Colon (tissue), 2 donors: Measurements from ENCODE around the gene FAM177B.

Experiments used
- FAIRE-seq: peaks from 2 replicates; lab custom pipeline; 2012; peaks lifted over from hg19 to GRCh38; lab: Jason Lieb, UNC
- donor health status: control.
- donor health status: control.

FAM177B gene

GRCh38 chr1:222787729-222788128 is 50.7 kb downstream of the FAM177B start:
- no peak for FAIRE-seq

- no peak for FAIRE-seq
Observed at GRCh38 chr1:222788402-222789156, 51.6 kb downstream of the FAM177B start.

GRCh38 chr1:222790115-222790514 is 53.1 kb downstream of the FAM177B start:
- FAIRE-seq = no peak

- no peak for FAIRE-seq
Observed at GRCh38 chr1:222790520-222790919, 53.5 kb downstream of the FAM177B start.

DNA sequence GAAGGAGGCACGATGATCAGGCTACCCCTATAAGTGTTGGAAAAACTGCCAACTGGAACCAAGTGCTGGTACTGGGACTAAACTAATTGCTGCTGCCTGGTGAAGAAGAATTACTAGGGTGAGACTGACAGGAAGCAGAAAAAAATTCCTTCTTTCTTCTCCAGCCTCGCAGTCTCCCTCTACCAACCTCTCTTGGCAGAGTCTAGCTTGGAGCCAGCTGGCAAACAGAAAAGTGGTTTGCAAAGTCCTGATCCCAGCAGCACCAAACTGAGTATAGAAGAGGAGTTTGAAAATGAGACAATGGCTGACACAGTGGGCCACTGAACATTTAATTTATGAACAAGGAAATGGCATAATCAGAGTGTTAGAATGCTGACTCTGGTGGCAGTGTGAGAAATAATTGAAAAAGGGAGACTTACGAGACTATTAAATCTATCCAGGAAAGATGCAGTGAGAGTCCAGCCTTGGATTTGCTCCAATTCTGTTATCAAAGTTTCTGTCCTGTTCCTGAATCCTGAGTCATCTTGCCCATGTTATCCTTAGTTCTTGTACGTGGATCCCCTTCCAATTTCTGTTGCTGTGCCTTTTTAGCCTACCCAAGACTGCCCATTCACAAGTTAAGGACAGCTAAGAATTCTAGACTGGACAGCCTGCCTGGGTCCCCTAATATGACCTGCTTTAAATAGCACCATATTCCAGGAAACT is 54.2 kb downstream of the FAM177B start:
- no peak for FAIRE-seq

- no peak for FAIRE-seq
Observed at GRCh38 chr1:222792744-222793143, 55.7 kb downstream of the FAM177B start.

- FAIRE-seq = no peak
Observed at GRCh38 chr1:222794656-222795474, 57.9 kb downstream of the FAM177B start.

DNA sequence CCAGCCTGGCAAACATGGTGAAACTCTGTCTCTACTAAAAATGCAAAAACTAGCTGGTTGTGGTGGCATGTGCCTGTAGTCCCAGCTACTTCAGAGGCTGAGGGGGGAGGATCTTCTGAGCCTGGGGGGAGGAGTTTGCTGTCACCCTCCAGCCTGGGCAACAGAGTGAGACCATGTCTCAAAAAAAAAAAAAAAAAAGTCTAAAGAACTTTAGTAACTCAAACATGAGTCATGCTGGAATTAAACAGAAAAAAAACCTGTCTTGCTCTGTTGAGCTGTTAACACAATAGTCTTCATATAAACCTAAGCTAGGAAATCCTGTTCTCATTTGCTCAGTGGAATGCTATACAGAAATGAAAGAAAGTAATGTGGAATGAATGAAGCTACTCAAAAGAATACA is 61.1 kb downstream of the FAM177B start:
- no peak for FAIRE-seq

GRCh38 chr1:222798975-222799374 is 62.0 kb downstream of the FAM177B start:
- FAIRE-seq = no peak
